PFSK-1 (cell line): ENCODE measurements around the gene PCDHGB1.

Source experiments
- FOXP2 ChIP-seq: optimal IDR thresholded peaks from 2 replicates; pipeline ENCODE3; 2011; ENCODE audit warnings: borderline replicate concordance, control low read depth, inconsistent platforms; ENCODE audit not compliant: insufficient read depth; ENCODE audit errors: extremely low read length, extremely low read depth
- POLR2AphosphoS5 ChIP-seq: IDR thresholded peaks from 2 replicates; pipeline ENCODE4 v1.6.1; 2012; ENCODE audit warnings: low read depth, mild to moderate bottlenecking, control low read depth, low read length, moderate library complexity
- SIN3A ChIP-seq: IDR thresholded peaks from 2 replicates; pipeline ENCODE4 v1.6.1; 2012; ENCODE audit warnings: mild to moderate bottlenecking, low read length, moderate library complexity, borderline replicate concordance; ENCODE audit not compliant: insufficient read depth
- TAF1 ChIP-seq: IDR thresholded peaks from 2 replicates; pipeline ENCODE4 v1.6.1; 2012; ENCODE audit warnings: low read length, control low read depth, borderline replicate concordance; ENCODE audit not compliant: insufficient read depth
- TF ChIP-seq, protein P1 (sequence below), 2 experiments: IDR thresholded peaks; 2 replicates each; pipeline versions ENCODE4 v1.6.1 to v1.8.0; 2011 to 2012; ENCODE audit warnings: low read depth in 2 of 2, low read length in 2 of 2, control low read depth in 1 of 2, inconsistent platforms in 1 of 2, mild to moderate bottlenecking in 1 of 2, moderate library complexity in 1 of 2; ENCODE audit not compliant: insufficient read depth in 1 of 2

Gene PCDHGB1

DNA sequence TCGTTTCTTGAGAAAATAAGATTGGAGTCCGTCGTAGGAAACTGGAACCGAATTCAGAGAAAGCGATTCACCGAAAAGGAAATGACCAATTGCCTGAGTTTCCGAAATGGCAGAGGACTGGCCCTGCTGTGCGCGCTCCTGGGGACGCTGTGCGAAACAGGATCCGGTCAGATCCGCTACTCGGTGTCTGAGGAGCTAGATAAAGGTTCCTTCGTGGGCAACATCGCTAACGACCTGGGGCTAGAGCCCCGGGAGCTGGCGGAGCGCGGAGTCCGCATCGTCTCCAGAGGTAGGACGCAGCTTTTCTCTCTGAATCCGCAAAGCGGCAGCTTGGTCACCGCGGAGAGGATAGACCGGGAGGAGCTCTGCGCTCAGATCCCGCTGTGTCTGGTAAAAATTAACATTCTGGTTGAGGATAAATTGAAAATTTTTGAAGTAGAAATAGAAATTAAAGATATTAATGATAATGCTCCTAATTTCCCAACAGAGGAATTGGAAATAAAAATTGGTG lies 5.9 kb upstream of the PCDHGB1 start:
- TF ChIP-seq FOXP2, result no peak
- no peak for TF ChIP-seq POLR2AphosphoS5
- no peak for TF ChIP-seq TAF1
- TF ChIP-seq, protein P1, sequence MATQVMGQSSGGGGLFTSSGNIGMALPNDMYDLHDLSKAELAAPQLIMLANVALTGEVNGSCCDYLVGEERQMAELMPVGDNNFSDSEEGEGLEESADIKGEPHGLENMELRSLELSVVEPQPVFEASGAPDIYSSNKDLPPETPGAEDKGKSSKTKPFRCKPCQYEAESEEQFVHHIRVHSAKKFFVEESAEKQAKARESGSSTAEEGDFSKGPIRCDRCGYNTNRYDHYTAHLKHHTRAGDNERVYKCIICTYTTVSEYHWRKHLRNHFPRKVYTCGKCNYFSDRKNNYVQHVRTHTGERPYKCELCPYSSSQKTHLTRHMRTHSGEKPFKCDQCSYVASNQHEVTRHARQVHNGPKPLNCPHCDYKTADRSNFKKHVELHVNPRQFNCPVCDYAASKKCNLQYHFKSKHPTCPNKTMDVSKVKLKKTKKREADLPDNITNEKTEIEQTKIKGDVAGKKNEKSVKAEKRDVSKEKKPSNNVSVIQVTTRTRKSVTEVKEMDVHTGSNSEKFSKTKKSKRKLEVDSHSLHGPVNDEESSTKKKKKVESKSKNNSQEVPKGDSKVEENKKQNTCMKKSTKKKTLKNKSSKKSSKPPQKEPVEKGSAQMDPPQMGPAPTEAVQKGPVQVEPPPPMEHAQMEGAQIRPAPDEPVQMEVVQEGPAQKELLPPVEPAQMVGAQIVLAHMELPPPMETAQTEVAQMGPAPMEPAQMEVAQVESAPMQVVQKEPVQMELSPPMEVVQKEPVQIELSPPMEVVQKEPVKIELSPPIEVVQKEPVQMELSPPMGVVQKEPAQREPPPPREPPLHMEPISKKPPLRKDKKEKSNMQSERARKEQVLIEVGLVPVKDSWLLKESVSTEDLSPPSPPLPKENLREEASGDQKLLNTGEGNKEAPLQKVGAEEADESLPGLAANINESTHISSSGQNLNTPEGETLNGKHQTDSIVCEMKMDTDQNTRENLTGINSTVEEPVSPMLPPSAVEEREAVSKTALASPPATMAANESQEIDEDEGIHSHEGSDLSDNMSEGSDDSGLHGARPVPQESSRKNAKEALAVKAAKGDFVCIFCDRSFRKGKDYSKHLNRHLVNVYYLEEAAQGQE (IDR thresholded peaks at IDR 0.05; ENCODE audit: insufficient read depth in 1 of 2, low read depth in 2 of 2, low read length in 2 of 2), result no peak
- TF ChIP-seq SIN3A, result no peak

DNA sequence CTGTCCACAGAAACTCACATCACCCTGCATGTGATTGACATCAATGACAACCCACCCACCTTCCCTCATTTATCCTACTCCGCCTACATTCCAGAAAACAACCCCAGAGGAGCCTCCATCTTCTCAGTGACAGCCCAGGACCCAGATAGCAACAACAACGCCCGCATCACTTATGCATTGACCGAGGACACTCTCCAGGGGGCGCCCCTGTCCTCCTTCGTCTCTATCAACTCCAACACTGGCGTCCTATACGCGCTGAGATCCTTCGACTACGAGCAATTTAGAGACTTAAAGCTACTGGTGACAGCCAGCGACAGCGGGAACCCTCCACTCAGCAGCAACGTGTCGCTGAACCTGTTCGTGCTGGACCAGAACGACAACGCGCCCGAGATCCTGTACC lies 4.6 kb upstream of the PCDHGB1 start:
- TF ChIP-seq TAF1 (no peak), POLR2AphosphoS5 (no peak), FOXP2 (no peak), SIN3A (no peak)
- TF ChIP-seq, protein P1 (IDR thresholded peaks at IDR 0.05; ENCODE audit: insufficient read depth in 1 of 2, low read depth in 2 of 2, low read length in 2 of 2), result no peak

DNA sequence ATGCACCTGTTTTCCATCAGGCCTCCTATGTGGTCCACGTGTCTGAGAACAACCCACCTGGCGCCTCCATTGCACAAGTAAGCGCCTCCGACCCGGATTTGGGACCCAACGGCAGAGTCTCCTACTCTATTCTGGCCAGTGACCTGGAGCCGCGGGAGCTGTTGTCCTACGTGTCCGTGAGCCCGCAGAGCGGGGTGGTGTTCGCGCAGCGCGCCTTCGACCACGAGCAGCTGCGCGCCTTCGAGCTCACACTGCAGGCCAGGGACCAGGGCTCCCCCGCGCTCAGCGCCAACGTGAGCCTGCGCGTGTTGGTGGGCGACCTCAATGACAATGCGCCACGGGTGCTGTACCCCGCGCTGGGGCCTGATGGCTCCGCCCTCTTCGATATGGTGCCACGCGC lies 1.7 kb downstream of the PCDHGB1 start:
- no peak for TF ChIP-seq POLR2AphosphoS5
- no peak for TF ChIP-seq SIN3A
- TF ChIP-seq, protein P1 (IDR thresholded peaks at IDR 0.05; ENCODE audit: insufficient read depth in 1 of 2, low read depth in 2 of 2, low read length in 2 of 2), result no peak
- TF ChIP-seq TAF1, result no peak
- no peak for TF ChIP-seq FOXP2

DNA sequence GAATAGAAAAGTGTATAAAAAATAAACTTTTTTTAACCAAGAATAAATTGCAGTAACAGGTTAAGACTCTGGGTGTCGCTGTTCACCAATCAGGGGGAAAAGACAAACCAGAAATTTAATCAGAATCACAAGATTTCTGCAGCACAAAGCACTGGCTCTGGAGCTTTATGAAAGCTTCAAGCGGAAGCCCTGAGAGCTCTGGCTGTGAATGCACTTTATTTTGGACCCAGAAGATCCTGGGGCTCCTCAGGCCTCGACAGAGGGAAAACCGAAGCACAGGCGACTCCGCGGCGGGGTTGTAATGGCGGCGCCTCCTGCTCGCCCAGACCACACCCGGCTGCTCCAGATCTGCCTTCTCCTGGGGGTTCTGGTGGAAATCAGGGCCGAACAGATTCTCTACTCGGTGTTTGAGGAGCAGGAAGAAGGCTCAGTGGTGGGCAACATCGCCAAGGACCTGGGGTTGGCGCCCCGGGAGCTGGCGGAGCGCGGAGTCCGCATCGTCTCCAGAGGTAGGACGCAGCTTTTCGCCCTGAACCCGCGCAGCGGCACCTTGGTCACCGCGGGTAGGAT lies 5.1 kb downstream of the PCDHGB1 start, which contains the start of gene PCDHGA4:
TSS of gene PCDHGA4 (plus strand) at position 122 of the 570 bp plus-strand sequence. CDS start at position 209, 87 bp downstream.
- TF ChIP-seq, protein P1 (IDR thresholded peaks at IDR 0.05; ENCODE audit: insufficient read depth in 1 of 2, low read depth in 2 of 2, low read length in 2 of 2), result no peak
- no peak for TF ChIP-seq TAF1
- TF ChIP-seq FOXP2, result no peak
